ENCODE measurements around the gene RALGPS1. TPM values are rescaled to one million over a fixed set of nuclear protein-coding genes. Genes with fewer than 3 reads are reported as not detected.
A peak's percentile ranks its signal among the peaks of the same experiment; 100 is the strongest.

Gene RALGPS1
- total RNA-seq, 1 experiment from 2014 or later = 0.57 TPM

DNA sequence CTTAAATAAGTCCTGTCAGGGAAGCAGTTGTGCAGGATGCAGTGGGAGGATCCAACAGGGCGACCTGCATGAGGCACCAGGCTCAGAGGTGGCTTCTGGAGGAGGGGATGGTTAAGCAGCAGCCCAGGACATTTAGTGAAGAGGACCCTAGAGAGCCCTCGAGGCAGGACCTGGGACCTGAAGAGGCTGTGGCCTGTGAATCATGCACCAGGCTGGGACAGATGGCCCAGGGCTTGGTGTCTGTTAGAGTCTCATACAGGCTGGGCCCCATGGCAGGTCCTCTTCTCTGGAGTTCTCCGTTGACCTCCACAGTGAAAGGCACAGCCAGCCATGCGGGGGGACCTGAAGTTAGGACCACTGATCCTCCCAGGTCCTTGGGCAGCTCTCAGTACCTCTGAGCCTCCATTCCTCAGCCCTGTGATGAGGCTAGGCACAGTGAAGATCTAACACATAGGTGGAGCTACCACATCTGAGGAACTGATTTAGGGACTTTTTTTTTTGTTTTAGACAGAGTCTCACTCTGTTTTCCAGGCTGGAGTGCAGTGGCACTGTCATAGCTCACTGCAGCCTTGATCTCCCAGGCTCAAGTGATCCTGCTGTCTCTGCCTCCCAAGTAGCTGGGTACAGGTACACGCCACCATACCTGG lies 289.2 kb downstream of the RALGPS1 start:
- no peak for DNase-seq (ENCODE audit: low read depth)

DNA sequence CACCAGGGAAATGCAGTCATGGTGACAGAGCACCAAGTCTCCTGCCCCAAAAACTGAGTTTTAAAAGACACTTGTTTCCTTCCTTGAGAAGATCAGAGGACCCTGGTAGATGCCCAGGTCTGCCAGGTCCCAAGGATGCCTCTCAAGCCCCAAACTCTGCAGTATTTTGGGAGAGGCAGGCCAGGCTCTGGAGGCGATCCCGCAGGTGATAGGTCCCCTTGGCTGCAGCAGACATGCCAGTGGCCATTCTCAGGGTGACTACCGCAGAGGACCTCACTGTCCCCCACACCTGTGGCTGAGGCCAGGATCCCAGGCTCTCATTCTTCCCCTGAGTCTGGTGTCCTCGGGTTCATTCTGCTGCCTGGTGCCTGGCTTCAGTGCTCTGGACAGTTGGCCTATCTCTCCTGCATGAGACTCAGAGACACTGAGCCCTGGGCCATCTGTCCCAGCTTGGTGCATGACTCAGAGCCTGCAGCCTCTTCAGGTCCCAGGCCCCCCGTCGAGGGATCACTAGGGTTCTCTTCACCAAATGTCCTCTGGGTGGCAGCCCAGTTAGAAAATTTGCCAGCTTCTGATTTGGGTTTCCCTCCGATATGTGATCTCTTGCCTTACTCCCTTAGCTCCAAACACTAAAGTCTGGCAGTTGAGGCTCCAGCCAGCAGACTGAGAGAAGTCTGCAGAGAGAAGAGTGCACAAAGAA lies 290.3 kb downstream of the RALGPS1 start:
- DNase-seq (ENCODE audit: low read depth) = peak; percentile 76

DNA sequence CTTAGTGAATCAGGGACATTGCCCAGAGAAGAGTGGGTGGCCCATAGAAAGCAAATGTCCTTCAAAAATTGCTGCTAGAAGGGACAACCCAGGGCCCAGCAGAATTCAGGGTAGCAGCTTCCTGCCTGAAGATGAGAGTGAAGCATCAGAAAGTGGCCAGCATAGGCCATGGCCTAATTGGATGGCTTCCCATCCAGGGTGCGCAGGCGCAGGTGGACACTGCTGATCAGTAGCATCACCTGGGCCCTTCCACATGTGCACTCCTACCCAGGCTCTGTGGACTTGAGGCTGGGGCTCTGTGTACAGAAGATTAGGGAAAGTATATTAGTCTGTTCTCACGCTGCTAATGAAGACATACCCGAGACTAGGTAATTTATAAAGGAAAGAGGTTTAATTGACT lies 291.4 kb downstream of the RALGPS1 start:
- DNase-seq (ENCODE audit: low read depth) = no peak

DNA sequence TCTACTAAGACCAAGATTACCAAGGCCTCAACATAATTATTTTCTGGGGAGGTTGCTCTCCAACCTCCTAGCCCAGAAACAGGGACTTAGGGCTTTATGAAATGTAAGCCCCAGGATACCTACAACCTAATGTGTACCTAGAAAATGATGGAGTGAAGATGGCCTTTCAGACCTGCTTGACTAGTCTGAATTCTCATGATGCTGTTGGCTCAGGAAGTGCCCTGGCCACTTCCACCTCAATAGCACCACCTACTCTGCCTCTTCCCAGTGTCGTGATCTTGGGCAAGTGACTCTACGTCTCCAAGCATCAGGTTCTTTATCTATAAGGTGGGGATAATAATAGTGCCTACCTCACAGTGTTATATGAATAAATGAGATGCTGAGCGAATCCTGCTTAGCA lies 292.1 kb downstream of the RALGPS1 start:
- DNase-seq (ENCODE audit: low read depth) = no peak

DNA sequence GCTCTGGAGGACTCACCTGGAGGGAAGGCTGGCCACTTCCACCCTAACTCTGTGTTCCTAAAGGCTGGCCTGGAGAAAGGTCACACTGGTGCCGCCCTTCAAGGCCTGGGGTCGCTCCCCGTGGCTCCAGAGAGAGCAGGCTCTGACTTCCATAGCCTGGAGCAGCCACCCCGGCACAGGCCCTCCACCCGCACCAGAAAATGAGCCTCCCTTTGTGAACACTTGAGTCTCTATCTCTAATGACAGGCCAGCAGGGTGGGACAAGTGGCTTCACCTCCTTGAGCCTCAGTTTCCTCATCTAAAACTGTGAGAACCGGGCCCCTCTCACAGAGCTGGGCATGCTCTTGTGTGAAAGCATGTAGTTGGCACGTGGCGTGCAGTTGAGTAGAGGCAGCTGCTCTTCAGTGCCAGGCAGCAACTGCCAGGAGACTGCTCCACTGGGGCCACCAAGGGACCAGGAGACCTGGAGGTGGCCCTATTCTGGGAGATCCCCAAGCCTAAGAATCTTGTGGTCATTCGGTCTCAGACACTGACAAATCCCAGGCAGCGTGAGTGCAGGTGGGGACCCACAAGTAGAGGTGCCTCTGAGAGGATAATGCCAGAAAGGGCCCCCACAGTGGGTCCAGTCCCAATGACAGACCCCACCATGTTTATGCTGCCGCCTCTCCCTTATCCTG lies 293.3 kb downstream of the RALGPS1 start:
- no peak for DNase-seq (ENCODE audit: low read depth)

DNA sequence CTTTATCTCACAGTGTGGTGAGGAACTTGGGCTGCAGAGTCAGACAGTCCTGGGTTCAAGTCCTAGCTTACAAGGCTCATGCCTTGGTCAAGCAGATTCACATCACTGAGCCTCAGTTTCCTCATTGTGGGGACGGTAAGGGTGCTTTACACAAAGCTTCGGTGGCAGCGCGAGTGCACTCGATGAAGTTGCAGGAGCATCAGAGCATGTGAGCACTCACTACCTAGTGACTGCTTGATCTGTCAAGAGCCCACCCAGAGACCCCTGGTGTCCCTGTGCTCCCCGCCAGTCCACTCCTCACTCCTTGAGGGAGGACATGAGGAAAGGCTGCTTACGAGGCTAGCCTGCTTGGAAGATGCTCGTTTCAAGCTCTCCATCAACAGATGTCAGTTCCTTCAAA lies 293.8 kb downstream of the RALGPS1 start:
- DNase-seq (ENCODE audit: low read depth) = no peak

DNA sequence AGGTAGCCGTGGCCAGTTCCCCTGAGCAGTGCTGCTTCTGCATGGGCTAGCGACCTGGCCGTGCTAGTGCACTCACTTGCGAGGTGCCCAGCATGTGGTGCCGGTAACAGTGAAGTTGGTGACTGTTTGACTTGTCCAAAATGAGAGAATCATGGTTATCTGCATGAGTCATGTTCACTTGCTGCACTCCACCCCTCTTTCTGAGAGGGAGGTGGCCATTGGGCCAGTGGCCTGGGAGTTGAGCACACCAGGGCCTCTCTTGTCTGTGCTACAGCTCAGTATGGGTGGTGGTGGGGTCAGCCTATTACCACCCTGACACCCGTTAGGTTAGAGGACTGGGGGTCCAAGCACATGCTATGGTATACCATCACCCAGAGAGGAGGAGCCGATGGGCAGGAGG lies 294.6 kb downstream of the RALGPS1 start:
- no peak for DNase-seq (ENCODE audit: low read depth)

DNA sequence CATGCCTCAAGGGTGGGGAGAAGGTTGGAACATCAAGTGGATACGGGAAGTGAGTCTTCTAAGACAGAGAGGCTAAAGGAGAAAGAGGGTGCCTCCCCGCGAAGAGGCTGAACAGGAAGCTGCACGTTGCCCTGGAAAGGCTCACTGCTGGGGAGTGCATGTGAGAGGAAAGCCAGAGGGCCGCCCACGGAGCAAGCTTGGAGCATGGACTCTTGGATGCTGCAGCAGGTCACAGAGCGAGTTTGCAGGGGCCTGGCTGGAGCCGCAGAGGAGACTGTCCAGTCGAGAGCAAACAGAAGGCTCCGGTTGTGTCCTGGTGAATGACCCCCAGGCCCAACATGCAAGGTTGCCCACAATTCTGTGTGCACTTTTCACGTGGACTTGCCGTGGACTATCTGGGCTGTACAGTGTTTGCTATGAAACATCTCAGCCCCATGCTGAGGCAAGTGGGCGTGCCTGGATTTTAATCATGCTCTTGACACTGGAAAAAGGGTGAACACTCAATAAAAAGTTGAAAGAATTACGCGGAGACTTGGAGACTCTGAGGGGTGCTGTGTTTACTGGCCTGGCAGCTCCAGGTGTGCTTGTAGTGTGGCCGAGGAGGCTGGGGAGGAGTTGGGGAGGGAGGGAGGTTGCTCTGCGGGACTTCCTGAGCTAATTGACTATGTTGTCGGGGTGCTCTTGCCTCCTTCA lies 295.5 kb downstream of the RALGPS1 start:
- no peak for DNase-seq (ENCODE audit: low read depth)

DNA sequence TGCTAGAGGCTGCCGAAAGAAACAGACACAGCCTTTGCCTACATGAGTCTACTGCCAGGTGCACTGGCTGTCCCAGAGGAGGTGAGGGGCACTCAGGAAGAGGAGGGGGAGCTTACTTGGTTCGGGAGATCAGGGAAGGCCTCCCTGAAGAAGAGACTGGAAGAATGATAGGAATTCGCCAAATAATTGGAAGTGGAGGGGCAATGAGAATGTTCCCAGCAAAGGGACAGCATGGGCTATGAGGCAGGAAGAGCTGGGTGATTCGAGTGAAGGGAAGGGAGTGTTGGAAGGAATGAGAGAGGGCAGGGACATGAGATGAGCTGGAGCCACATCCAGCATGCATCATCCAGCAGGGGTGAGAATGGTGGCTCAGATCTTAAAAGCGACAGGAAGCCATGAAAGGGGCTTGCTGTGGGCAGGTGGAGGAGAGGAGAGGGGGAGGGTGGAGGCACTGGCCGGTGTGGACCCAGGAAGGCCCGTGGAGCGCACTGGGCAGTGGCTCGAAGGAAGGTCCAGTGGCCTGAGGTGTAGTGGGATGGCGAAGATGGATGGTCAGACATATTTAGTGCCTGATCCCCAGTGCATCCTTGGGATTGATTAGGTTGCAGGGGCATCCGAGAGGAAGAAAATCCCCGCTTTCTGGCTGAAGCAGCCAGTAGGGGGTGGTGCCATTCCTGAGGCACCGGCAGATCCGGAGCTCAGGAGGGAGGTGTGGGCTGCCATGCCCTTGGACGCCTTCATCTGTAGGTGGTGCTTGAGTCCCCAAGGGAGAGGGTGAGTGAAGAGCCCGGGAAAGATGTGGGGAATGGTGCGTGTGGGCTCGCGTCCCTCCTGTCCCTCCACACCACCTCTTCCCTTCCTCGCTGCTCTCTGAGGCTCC lies 296.5 kb downstream of the RALGPS1 start:
- no peak for DNase-seq (ENCODE audit: low read depth)

DNA sequence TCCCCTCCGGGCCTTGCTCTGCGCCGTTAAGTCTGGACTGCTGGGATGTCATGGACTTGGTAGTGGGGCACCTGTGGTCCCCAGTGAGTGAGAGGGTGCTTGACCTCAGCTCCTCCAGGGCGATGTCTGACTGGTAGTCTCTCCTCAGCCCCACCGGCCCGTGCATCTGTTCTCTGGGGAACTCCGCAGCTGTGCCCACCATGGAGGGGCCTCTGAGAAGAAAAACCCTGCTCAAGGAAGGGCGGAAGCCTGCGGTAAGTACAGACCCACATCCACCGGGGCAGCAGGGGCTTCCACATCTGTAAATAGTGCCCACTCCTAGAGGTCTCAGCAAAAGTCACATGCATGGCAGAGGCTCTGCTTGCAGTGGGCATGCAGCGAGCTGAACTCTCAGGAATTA lies 297.4 kb downstream of the RALGPS1 start:
- DNase-seq (ENCODE audit: low read depth) = no peak

DNA sequence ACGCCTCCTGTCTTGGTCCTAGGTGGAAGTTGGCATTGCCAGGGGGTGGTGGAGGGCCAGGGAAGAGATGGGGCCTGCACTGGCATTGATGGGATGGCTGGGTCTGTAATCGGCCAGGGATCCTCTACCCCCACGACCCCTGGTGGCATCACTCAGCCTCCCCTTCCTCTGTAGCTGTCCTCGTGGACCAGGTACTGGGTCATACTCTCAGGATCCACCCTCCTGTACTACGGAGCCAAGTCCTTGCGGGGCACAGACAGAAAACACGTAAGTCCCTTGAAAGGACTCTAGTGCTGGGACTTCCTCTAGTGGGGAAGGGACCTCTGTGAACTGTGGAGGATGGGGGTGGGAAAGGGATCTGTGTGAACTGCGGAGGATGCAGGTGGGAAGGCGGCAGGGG lies 297.9 kb downstream of the RALGPS1 start:
- DNase-seq (ENCODE audit: low read depth) = no peak

DNA sequence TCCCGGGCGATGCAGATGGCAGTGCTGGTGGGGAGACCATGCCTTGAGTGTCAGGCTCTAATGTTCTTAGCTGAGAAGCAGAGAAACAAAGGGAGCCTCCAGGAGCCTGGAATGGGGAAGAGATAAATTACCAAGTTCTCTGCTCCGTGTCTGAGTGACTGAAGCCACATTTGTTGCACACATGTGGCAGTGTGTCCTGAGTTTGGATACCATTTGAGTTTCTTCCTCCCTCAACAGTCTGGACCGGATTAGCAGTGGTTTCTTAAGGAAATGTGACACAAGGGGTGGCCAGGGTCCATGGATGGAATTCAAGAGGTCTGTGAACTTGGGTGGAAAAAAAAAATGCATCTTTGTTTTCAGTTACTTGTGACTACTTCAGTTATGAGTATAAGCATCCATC lies 299.3 kb downstream of the RALGPS1 start:
- DNase-seq (ENCODE audit: low read depth) = no peak

DNA sequence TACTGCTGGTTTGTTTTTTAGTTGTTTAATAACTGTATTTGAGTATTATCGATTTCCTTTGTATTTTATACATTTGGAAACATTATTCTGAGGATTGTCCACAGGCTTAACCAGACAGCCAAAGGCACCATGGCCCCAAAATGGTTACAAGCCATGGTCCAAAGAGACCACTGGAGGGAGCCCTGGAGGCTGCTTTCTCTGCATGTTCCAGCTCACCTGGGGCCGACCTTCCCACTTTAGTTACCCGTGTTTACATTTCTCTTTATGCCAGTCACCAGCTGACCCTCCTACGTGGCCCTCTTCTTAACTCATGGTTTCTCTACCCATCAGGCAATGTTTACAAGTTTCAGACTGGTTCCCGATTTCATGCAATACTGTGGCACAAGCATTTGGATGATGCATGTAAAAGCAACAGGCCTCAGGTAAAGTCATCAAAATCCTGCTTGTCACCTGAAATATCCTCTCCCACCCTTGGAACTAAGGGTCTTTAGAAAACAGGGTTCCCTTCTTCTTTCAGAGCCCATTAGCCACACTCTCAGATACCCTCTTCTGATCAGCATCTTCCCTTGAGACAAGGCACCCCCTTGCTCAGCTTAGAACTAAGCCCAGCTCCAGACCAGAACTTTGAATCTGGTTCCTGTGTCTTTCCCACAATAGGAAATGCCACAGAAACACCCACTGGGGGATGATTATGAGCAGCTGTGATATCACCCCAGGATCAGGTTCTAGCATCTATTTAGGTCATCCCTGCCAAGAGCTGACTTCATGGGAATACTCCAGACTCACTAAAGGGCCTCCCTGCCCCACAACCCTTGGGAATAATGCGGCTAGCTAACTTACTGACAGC lies 300.1 kb downstream of the RALGPS1 start:
- peak; percentile 75 for DNase-seq (ENCODE audit: low read depth)

DNA sequence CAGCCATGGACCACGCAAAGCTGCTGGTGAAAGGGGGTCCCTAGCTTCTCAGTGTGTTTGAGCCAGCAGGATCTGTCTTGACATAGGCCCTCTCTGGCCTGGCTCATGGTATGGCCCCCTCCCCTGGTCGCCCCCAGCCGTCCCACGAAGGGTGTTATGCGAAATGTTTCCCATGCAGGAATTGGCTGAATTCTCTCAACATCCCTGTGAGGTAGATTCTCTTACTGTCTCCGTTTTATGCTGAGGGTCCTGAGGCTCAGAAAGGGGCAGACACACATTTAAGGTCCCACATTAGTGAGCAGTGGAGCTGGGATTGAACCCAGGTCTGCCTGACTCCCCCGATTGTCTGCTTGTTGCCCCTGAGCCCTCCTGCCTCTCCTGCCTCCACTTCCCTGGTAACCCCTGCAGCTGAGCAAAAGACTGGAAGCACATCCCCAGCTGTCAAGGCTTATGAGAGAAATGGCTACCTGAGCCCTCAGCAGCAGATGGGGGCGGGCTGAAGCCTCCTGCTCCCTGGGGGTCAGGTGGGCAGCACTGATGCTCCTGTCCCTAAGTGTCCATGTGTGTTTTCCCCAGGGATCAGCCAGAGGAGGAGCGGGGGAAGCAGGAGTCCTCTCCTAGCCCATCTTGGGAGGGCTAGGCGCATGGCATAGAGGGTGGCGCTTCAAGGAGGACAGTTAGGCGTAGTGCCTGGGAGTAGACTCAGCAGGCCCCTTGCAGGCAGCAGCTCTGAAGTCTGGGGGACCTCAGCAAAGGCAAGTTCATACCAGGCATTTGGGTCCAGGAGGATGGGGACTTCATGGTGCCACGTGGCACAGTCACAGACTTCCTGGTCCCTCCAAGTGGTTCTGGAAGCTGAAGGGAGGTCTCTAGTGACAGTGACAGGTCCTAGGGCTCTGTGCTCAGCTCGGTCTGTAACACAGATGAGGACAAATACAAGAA lies 301.0 kb downstream of the RALGPS1 start:
- no peak for DNase-seq (ENCODE audit: low read depth)

DNA sequence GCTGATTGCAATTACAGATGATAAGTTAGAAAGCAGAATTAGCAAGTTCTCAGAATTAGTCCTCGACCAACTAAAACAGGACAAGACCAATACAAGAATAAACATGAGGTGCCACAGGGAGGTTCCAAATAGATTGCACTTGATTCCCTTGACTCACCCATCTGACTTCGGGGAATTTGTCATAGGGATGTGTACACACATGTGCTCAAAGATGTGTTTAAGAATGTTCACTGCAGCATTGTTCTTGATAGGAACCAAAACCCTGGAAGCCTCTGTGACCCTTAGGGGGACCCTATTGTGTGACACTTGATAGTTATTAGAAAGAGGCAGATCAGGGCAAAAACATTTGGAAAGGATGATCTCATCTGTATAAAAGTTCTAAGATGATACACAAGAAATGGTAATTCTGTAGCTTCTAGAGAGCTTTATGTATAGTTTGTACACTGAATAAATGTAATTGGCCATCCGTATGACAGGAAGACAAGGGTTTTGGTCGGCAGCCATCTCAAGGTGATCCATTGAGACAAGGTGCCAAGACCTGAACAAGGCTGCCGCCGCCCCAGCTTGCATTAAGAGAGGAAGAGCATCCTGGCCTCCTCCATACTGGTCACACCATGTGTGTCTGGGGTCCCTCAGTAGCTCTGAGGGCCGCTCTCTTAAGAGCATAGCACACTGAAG lies 301.8 kb downstream of the RALGPS1 start:
- DNase-seq (ENCODE audit: low read depth) = no peak

DNA sequence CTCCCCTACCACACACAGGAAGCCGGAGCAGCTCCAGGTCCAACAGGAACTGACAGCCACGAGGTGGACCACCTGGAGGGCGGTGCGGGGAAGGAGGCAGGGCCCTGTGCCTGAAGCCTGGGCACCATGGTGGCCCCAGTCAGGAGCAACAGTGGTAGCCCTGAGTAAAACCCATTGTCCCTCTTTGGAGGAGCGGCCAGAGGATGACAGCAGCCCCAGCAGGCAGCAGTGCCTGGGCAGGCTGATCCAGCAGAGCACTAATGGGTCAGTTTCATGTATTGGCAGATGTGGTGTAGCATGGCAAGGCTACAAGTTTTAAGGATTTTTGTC lies 302.3 kb downstream of the RALGPS1 start:
- no peak for DNase-seq (ENCODE audit: low read depth)

DNA sequence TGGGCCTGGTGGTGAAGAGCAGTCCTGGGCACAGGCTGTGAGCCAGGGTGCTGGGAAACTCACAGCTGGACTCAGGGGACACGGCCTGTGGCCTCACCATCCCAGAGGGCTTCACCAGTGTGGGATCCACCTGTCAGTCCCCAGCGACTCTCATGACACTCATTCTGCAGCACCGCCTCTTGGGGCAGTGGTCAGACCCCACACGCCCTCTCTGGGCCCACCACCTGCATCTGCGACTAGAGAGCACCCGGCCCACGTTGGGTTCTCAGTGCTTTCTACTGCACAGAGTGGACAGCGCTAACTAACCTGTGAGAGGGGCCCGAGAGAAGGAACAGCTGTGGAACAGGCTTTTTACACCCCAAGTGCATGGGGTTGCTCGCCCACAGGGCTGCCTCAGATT lies 304.2 kb downstream of the RALGPS1 start:
- DNase-seq (ENCODE audit: low read depth) = no peak

DNA sequence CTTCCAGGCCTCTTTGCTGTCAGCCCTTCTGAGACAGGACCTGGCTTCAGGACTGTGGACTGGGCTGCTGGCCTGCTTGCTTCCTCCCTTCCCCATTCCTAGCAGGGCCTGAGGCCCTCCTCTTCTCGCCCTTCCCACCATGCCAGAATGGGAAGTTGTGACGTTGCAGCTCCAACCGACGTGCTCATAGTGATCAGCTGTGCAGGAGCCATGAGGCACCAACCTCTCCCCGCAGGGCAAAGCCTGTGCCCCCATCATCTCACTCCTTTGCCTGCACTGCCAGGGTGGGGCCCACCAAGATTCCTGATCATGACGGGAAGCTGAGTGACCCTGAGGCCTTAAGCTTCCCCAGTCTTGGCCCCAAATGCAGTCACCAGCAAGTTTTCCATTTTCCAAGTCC lies 304.9 kb downstream of the RALGPS1 start:
- DNase-seq (ENCODE audit: low read depth) = no peak

DNA sequence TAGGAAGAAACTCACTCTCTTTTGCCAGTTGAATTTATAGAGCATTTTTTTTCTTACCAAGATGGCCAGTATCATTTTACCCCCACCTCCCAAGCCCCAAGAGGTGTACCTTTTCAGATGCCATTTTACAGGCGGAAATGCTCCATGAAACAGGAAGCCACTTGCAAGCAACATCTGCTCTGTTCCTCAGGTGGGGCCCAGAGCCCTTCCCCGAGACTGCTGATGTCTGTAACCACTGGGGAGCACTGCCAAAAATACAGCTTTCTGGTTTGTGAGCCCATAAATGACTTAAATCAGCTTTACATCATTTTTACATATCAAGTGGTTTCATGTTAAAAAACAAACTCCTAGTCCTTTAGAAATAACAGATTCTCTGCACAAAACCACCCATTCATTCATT lies 307.1 kb downstream of the RALGPS1 start:
- DNase-seq (ENCODE audit: low read depth) = no peak
